Kasumi-1 (cell line): Measurements from ENCODE around the gene SLAMF1.
"Not testable (repeated sequence)": the region's sequence is repeated elsewhere in the genome, so short reads cannot be mapped to it uniquely, and the experiment has no call there.

ENCODE experiments used
- DNase-seq, 2 experiments: peaks; one replicate each; lab custom pipeline; 2025; lab: John Stamatoyannopoulos, UW

The SLAMF1 gene

DNA sequence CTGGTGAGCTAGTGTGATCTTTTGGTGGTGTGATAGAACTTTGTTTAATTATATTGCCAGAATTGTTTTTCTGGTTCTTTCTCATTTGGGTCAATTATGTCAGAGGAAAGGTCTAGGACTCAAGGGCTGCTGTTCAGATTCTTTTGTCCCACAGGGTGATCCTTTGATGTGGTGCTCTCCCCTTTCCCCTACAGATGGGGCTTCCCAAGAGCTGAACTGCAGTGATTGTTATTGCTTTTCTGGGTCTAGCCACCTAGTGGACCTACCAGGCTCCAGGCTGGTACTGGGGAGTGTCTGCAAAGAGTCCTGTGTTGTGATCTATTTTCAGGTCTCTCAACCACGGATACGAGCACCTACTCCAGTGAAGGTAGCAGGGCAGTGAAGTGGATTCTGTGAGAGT, 41.6 kb downstream of the SLAMF1 start:
- DNase-seq, result no peak

- no peak for DNase-seq
Observed at GRCh38 chr1:160597705-160598104, 49.1 kb downstream of the SLAMF1 start.

DNA sequence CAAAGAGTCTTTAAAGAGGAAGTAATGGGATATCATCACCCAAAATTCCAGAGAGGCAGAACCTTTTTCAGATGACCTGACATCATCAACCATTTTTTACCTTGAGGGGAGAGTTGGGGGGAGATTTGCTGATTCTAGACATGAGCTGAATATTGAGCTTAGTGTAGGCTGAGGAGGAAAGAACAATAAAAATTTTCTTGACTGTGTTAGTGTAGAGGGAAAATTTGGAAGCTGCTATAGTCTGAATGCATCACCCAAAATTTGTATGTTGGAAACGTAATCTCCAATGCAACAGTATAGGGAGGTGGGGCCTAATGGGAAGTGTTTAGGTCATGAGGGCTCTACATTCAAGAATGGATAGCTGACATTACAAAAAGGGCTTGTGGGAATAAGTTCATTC, 49.8 kb downstream of the SLAMF1 start:
- no peak for DNase-seq

DNA sequence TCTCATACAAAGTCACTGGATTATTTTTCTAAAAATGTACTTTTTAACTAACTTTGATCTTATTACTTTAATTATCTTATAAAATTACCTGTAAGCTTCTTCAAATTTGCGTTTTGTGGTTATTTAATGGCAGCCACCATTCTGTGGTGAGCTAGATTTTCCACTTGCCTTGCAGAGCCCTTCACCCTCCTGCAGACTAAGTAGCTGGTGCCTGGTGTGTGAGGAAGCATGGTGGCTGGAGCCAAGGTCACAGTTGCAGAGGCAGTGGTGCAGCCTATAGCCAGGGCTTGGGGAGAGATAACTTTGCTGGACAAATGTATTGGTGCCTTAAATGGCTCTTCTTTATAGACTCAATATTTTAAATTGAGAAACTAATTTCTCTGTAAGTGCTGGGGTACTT, 56.4 kb downstream of the SLAMF1 start:
- no peak for DNase-seq

GRCh38 chr1:160588468-160588867, 58.4 kb downstream of the SLAMF1 start:
- DNase-seq, result no peak

DNA sequence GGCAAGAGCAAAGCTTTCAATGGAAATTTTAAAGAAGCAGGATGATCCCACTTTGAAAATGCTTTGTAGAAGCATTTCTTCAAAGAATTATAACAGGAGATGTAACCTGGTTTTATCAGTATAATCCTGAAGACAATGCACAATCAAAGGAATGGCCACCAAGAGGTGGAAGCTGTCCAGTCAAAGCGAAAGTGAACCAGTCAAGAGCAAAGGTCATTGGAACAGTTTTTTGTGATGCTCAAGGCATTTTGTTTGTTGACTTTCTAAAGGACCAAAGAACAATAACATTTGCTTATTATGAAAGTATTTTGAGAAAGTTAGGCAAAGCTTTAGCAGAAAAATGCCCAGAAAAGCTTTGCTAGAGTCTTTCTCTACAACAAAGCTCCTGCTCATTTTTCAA, 62.1 kb downstream of the SLAMF1 start:
- no peak for DNase-seq

DNA sequence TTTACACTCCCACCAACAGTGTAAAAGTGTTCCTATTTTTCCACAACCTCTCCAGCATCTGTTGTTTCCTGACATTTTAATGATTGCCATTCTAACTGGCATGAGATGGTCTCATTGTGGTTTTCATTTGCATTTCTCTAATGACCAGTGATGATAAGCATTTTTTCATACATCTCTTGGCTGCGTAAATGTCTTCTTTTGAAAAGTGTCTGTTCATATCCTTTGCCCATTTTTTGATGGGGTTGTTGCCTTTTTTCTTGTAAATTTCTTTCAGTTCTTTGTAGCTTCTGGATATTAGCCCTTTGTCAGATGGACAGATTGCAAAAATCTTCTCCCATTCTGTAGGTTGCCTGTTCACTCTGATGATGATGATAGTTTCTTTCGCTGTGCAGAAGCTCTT, 63.9 kb downstream of the SLAMF1 start:
- DNase-seq, result not testable (repeated sequence)

GRCh38 chr1:160581961-160582360, 64.9 kb downstream of the SLAMF1 start:
- DNase-seq, result no peak

DNA sequence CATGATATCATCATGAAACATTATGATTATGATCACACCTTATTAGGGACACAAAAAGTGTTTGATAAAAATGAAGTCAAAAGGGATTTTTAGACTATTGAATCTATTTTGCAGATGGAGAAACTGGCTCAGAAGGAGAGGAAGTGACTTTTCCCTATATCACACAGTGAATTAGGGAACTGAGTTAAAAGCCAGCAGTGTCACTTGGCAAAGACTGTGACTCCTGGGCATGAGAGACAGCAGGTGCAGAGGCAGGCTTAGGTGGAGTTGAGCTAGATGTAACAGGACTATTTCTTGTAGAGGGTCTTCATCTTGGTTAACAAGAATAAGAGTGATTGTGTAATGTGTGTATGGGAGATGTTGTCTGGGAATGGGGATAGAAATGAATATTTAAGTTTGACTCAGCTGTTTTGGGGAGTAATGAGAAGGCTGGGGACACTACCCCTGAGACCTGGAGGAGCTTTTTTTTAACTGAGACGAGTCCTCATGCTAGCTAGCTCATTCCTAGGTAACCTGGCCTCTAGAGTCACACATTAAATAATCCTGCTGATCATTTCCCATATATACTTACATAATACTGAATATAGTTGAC, 66.5 kb downstream of the SLAMF1 start:
- no peak for DNase-seq

- peak in 1 of 2 experiments; percentile 28 for DNase-seq
Observed at GRCh38 chr1:160579216-160579701, 67.6 kb downstream of the SLAMF1 start, which contains the start of gene CD84. Gene CD84 (minus strand): TSS chr1:160579496. CDS start chr1:160579437, 59 bp downstream.

GRCh38 chr1:160578525-160579191, 68.2 kb downstream of the SLAMF1 start:
- no peak for DNase-seq

- no peak for DNase-seq
Observed at GRCh38 chr1:160578175-160578524, 68.7 kb downstream of the SLAMF1 start.

DNA sequence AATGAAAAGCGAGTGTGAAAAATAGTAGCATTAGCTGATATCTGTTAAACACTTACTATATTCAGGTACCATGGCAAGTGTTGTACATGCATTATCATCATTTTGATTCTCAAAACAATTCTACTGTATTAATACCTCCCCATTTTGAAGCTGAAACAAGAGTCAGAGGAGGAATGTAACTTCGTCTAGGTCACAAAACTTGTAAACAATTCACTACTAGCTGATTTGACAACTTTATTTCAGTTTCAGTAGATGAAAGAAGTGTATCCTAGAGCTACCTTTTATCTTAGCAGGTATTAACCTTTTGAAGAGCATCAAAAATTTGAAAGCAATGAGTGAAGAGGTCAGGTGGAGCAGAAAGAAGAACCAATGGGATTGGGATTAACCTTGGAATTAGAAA, 69.2 kb downstream of the SLAMF1 start:
- no peak for DNase-seq

DNA sequence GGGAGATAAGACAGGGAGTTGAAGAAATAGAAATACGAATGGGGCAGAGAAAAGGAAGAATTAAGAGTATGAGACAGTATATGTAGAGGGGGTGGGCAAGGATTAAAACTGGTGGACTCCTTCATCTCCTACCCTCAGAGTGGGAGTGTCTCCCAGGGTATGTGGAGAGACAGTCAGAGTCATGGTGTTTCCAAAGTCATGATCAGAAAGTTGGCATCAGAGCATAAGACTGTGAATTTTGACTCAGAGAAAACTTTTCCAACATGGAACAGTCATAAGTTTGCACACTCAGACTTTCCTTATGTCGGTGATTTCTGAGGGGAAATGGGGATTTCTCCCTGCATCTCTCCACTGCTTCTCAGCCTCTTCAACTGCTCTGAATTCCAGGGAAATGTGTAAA, 70.0 kb downstream of the SLAMF1 start:
- DNase-seq, result no peak

- no peak for DNase-seq
Observed at GRCh38 chr1:160576390-160576789, 70.5 kb downstream of the SLAMF1 start.

DNA sequence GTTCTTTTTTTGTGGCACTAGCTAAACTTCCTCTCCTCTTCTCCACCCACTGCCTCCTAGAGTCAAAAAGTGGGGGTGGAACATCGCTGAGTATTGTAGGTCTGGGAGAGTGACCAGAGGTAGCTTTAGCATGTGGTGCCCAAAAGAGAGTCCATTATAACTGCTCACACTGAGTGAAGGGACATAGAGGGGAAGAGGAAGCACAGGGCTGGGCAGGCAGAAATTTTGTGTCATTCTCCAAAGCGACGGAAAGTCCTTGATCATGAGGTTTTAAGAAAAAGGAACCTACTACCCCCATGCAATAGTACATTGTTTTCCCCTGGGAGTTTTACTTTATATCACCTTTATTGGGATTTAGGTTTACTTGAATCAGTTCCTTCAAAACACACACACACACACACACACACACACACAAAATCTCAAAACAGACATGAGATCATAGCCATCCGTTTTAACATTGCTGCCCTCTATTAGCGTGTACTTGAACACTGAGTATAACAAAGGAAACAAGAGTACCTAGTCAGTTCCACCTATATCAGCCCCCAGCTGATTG, 71.7 kb downstream of the SLAMF1 start:
- DNase-seq, result peak; percentile 24 to 61

- DNase-seq, result no peak
Observed at GRCh38 chr1:160570840-160571239, 76.0 kb downstream of the SLAMF1 start.

- no peak for DNase-seq
Observed at GRCh38 chr1:160569806-160570205, 77.0 kb downstream of the SLAMF1 start.

- DNase-seq, result peak; percentile 60 to 69
Observed at GRCh38 chr1:160567858-160568682, 78.8 kb downstream of the SLAMF1 start.

DNA sequence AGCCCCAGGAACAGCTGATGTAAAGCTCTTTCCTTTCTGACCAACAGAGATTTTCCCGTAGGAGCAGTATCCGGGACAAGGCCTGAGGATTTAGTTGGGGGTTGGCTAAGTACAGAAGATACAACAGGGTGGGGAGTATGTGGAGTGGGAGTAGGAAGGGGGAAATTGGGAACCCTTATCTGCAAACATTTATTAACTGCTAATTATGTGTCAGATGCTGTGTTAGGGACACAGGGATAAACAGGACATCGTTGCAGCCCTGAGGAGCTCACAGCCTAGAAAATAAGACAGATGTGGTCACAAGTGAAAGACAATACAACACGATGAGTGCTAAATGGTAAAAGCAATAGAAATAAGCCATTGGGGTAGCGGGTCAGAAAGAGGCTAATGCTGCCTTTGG, 79.5 kb downstream of the SLAMF1 start:
- DNase-seq, result no peak

DNA sequence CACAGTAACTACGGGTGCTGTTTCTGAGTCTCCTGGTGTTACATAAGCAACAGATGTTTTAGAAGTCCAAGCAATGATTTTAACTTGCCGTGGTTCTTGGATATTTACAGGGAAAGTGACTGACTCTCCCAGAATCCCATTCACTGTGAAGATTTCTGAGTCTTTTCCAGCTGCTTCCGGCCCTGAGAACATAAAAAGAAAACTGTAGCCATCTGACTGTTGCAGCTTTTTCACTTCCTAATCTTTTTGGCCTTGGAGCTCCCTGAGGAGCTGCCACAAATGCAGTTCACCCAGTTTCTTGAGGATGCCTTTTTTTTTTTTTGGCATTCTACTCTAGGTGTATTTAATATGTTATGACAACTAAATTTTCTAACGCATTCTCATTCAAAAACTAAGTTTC, 81.3 kb downstream of the SLAMF1 start:
- DNase-seq, result no peak

DNA sequence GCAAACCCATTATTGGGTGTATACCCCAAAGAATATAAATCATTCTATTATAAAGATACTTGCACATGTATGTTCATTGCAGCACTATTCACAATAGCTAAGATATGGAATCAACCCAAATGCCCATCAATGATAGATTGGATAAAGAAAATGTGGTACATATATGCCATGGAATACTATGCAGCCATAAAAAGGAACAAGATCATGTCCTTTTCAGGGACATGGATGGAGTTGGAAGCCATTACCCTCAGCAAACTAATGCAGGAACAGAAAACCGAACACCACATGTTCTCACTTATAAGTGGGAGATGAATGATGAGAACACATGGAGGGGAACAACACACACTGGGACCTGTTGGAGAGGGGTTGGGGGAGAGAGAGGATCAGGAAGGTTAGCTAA, 83.6 kb downstream of the SLAMF1 start:
- DNase-seq, result not testable (repeated sequence)

- not testable (repeated sequence) for DNase-seq
Observed at GRCh38 chr1:160562745-160563144, 84.1 kb downstream of the SLAMF1 start.
